HepG2 (cell line): ENCODE data around the gene NXN. TPM values are rescaled to one million over a fixed set of nuclear protein-coding genes. Genes with fewer than 3 reads are reported as not detected.

Experiments used
- ATAC-seq: fragments of 200-7000 bp; cut with Tn5 transposase; 3 replicates; pipeline ENCODE4 v1.9.1; 2020; ENCODE audit warnings: mild to moderate bottlenecking, moderate library complexity
- BruUV-seq: library from RNA; stranded (reverse); fragments of 400-500 nt; replicated peaks from 2 replicates; lab custom pipeline; 2021; lab: Mats Ljungman, UMichigan
- CTCF ChIA-PET: fragments of 300-600 bp; formaldehyde crosslinking; extraction: SDS; loops from one replicate; lab custom pipeline; 2021; ENCODE audit warnings: low total read pairs, inconsistent platforms, low intra/inter-chr PET ratio; lab: Yijun Ruan, JAX
- POLR2A ChIA-PET: fragments of 350-600 bp; sonication (Branson Sonifier 250); formaldehyde crosslinking; loops from one replicate; lab custom pipeline; 2020; ENCODE audit warnings: antibody characterized with exemption, inconsistent platforms; lab: Yijun Ruan, JAX
- DNase-seq: peaks from one replicate; pipeline ENCODE4 v3.0.0-alpha.2; 2015; ENCODE audit warnings: low spot score
- FAIRE-seq: peaks from 3 replicates; lab custom pipeline; 2011; peaks lifted over from hg19 to GRCh38; lab: Jason Lieb, UNC
- H2AFZ ChIP-seq: one replicate; pipeline ENCODE4 v1.6.1; 2011; ENCODE audit warnings: low read length, inconsistent platforms
- H3K27ac ChIP-seq: fragments of 300-600 bp; 3 replicates; pipeline ENCODE4 v1.8.0; 2011; ENCODE audit warnings: mixed run types, mild to moderate bottlenecking, mixed read lengths, low read length, inconsistent platforms; ENCODE audit not compliant: insufficient read depth; ENCODE audit errors: extremely low read length
- H3K27me3 ChIP-seq, 2 experiments: fragments of 200-600 bp in 1 of 2; 2 replicates in 1 of 2; 3 replicates in 1 of 2; pipeline versions ENCODE4 v1.6.0 to v1.8.0; 2011; ENCODE audit warnings: low read length in 2 of 2, mild to moderate bottlenecking in 2 of 2, moderate library complexity in 2 of 2, inconsistent platforms in 1 of 2; ENCODE audit not compliant: insufficient read depth in 2 of 2, control insufficient read depth in 1 of 2
- H3K36me3 ChIP-seq, 2 experiments: fragments of 200-600 bp in 1 of 2; replicated peaks in 1 of 2; 2 replicates in 1 of 2; 3 replicates in 1 of 2; pipeline versions ENCODE4 v1.5.1 to v1.8.0; 2011; ENCODE audit warnings: low read length in 2 of 2, inconsistent platforms in 1 of 2; ENCODE audit not compliant: insufficient read depth in 2 of 2, control insufficient read depth in 1 of 2
- H3K4me1 ChIP-seq: 2 replicates; pipeline ENCODE4 v1.5.1; 2012; ENCODE audit warnings: low read length, inconsistent platforms; ENCODE audit not compliant: insufficient read depth
- H3K4me2 ChIP-seq: 2 replicates; pipeline ENCODE4 v1.6.0; 2011; ENCODE audit warnings: low read depth, low read length, inconsistent platforms
- H3K4me3 ChIP-seq, 3 experiments: fragments of 200-600 bp in 1 of 3; sonication (generic), shearing (Covaris generic) in 1 of 3; replicated peaks in 1 of 3; 2 replicates each; pipeline ENCODE4 v1.5.1; 2011 to 2016; ENCODE audit warnings: low read length in 3 of 3, inconsistent platforms in 2 of 3, low read depth in 2 of 3, mild to moderate bottlenecking in 2 of 3, control low read depth in 1 of 3, mixed read lengths in 1 of 3; ENCODE audit not compliant: insufficient read depth in 1 of 3
- H3K79me2 ChIP-seq: one replicate; pipeline ENCODE4 v1.6.1; 2011; ENCODE audit warnings: low read length, inconsistent platforms; ENCODE audit not compliant: insufficient read depth
- H3K9ac ChIP-seq: 2 replicates; pipeline ENCODE4 v1.6.0; 2011; ENCODE audit warnings: mild to moderate bottlenecking, low read depth, low read length, inconsistent platforms; ENCODE audit not compliant: insufficient read depth
- H3K9me3 ChIP-seq: 2 replicates; pipeline ENCODE4 v1.5.1; 2012; ENCODE audit warnings: mild to moderate bottlenecking, low read length
- H4K20me1 ChIP-seq: 2 replicates; pipeline ENCODE4 v1.6.0; 2011; ENCODE audit warnings: inconsistent platforms, mild to moderate bottlenecking, low read length, moderate library complexity; ENCODE audit not compliant: insufficient read depth
- ERF ChIP-seq: IDR thresholded peaks from 2 replicates; pipeline ENCODE4 v1.6.1; 2018; ENCODE audit warnings: missing biosample characterization, missing genetic modification reagents
- KAT2B ChIP-seq: fragments of 150-350 bp; IDR thresholded peaks from 2 replicates; pipeline ENCODE4 v1.6.1; 2014; ENCODE audit warnings: low read depth, low read length, borderline replicate concordance
- MAFG ChIP-seq: sonication (generic); formaldehyde crosslinking; IDR thresholded peaks from 2 replicates; pipeline ENCODE4 v1.5.1; 2020; ENCODE audit warnings: mild to moderate bottlenecking, missing genetic modification reagents
- MEIS2 ChIP-seq: sonication (generic); formaldehyde crosslinking; IDR thresholded peaks from 2 replicates; pipeline ENCODE4 v1.9.0; 2021; ENCODE audit warnings: mild to moderate bottlenecking, missing genetic modification reagents
- PHB2 ChIP-seq: fragments of 450-650 bp; IDR thresholded peaks from 2 replicates; pipeline ENCODE4 v1.6.1; 2018; ENCODE audit not compliant: partially characterized antibody
- ZNF136 ChIP-seq: sonication (generic); formaldehyde crosslinking; IDR thresholded peaks from 2 replicates; pipeline ENCODE4 v1.8.1; 2022; ENCODE audit warnings: low read depth, mild to moderate bottlenecking, moderate library complexity, missing genetic modification reagents
- ZNF781 ChIP-seq: sonication (generic); formaldehyde crosslinking; IDR thresholded peaks from 2 replicates; pipeline ENCODE4 v1.5.1; 2020; ENCODE audit warnings: borderline replicate concordance, mild to moderate bottlenecking, missing genetic modification reagents; ENCODE audit errors: not compliant biosample characterization
- ZNF782 ChIP-seq: sonication (generic); formaldehyde crosslinking; IDR thresholded peaks from 2 replicates; pipeline ENCODE4 v1.4.0; 2020; ENCODE audit warnings: missing genetic modification reagents, mild to moderate bottlenecking, borderline replicate concordance
- WGBS: methylation state at CpG from one replicate; pipeline ENCODE4 v1.1.6; 2017; ENCODE audit warnings: low lambda C conversion rate; 5-methylcytosine and 5-hydroxymethylcytosine counted together
- in situ Hi-C: cut with HindIII; loops from 2 replicates; pipeline ENCODE4 v1.10.0; 2017; ENCODE audit warnings: low pct_unique_long_range_greater_than_20kb; ENCODE audit not compliant: extremely low pct_ligation_motif_present
- intact Hi-C: fragments of 100-400 bp; cut with micrococcal nuclease; formaldehyde crosslinking; loops from one replicate; pipeline ENCODE4 v1.10.0; 2022; ENCODE audit not compliant: unreplicated experiment
- polyA plus RNA-seq, 8 experiments: library from polyadenylated mRNA; depleted of rRNA in 3 of 8; stranded (reverse) in 7 of 8; unstranded in 1 of 8; fragments of >200 nt; fragmentation: Illumina TruSeq in 4 of 8; extraction: Trizol in 4 of 8; gene quantifications; 2 replicates each; pipeline versions ENCODE4 v1.2.1 to v1.2.3, GENCODE V29; 2011 to 2016; ENCODE audit warnings: low read depth in 4 of 8, missing spikeins in 1 of 8, mixed read lengths in 1 of 8; ENCODE audit not compliant: insufficient read depth in 1 of 8
- total RNA-seq, 5 experiments: library from RNA; depleted of rRNA; stranded (reverse); fragments of >200 nt; fragmentation: Illumina TruSeq; extraction: Trizol; gene quantifications; 2 replicates each; pipeline ENCODE4 v1.2.3, GENCODE V29; 2016; ENCODE audit warnings: low read depth in 1 of 5
- TF ChIP-seq, protein P1 (sequence below): sonication (generic); formaldehyde crosslinking; IDR thresholded peaks from 2 replicates; pipeline ENCODE4 v1.5.0; 2020; ENCODE audit warnings: mild to moderate bottlenecking, missing genetic modification reagents
- TF ChIP-seq, protein P2 (sequence below): sonication (generic); formaldehyde crosslinking; IDR thresholded peaks from 2 replicates; pipeline ENCODE4 v1.4.0; 2020; ENCODE audit warnings: missing genetic modification reagents, borderline replicate concordance
- TF ChIP-seq, protein P3 (sequence below): sonication (generic); formaldehyde crosslinking; IDR thresholded peaks from 2 replicates; pipeline ENCODE4 v1.5.1; 2020; ENCODE audit warnings: mild to moderate bottlenecking, missing genetic modification reagents

NXN gene
- total and polyA plus RNA-seq, 2 of the 13 experiments (the other 11 are each of a cell fraction or from before 2014, with no cell fraction given): 22.2 to 24.3 TPM

GRCh38 chr17:901964-902363 is 77.6 kb downstream of the NXN start (continued):
- TF ChIP-seq, protein P1, sequence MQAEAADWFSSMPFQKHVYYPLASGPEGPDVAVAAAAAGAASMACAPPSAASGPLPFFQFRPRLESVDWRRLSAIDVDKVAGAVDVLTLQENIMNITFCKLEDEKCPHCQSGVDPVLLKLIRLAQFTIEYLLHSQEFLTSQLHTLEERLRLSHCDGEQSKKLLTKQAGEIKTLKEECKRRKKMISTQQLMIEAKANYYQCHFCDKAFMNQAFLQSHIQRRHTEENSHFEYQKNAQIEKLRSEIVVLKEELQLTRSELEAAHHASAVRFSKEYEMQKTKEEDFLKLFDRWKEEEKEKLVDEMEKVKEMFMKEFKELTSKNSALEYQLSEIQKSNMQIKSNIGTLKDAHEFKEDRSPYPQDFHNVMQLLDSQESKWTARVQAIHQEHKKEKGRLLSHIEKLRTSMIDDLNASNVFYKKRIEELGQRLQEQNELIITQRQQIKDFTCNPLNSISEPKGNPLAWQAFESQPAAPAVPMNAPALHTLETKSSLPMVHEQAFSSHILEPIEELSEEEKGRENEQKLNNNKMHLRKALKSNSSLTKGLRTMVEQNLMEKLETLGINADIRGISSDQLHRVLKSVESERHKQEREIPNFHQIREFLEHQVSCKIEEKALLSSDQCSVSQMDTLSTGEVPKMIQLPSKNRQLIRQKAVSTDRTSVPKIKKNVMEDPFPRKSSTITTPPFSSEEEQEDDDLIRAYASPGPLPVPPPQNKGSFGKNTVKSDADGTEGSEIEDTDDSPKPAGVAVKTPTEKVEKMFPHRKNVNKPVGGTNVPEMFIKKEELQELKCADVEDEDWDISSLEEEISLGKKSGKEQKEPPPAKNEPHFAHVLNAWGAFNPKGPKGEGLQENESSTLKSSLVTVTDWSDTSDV: no peak
- no peak for TF ChIP-seq ZNF136
- TF ChIP-seq, all 625 proteins: peak for 0

- BruUV-seq: no TSS peak
- H3K27me3 ChIP-seq: no peaks in the 10 kb centered on the region
- FAIRE-seq: no peak
- no peak overlapping the region for H3K9ac ChIP-seq
- H3K9me3 ChIP-seq: no peaks in the 10 kb centered on the region
- ChIA-PET CTCF (no interaction called here), POLR2A (no interaction called here)
- H4K20me1 ChIP-seq: no peaks in the 10 kb centered on the region
- no peak overlapping the region for H3K27ac ChIP-seq
- H3K4me1 ChIP-seq: peaks cover 27% of the 10 kb centered on the region
- no peaks in the 10 kb centered on the region for H3K36me3 ChIP-seq
- H2AFZ ChIP-seq: no peak overlapping the region
- in situ Hi-C loops (no loop called here), intact Hi-C loops (no loop called here)
- H3K4me3 ChIP-seq: no peak overlapping the region
- 82% methylated on average over 18 of the region's 18 CpGs for WGBS
- no peak for ATAC-seq
- no peak for DNase-seq
- H3K79me2 ChIP-seq: peaks cover 2% of the 10 kb centered on the region
- H3K4me2 ChIP-seq: no peak overlapping the region
- TF ChIP-seq MEIS2 (no peak), ZNF781 (CRISPR knock-in tag) (no peak), ERF (CRISPR knock-in tag) (no peak), PHB2 (no peak), KAT2B (no peak), MAFG (CRISPR knock-in tag) (no peak), ZNF782 (CRISPR knock-in tag) (no peak)
- TF ChIP-seq, protein P2, sequence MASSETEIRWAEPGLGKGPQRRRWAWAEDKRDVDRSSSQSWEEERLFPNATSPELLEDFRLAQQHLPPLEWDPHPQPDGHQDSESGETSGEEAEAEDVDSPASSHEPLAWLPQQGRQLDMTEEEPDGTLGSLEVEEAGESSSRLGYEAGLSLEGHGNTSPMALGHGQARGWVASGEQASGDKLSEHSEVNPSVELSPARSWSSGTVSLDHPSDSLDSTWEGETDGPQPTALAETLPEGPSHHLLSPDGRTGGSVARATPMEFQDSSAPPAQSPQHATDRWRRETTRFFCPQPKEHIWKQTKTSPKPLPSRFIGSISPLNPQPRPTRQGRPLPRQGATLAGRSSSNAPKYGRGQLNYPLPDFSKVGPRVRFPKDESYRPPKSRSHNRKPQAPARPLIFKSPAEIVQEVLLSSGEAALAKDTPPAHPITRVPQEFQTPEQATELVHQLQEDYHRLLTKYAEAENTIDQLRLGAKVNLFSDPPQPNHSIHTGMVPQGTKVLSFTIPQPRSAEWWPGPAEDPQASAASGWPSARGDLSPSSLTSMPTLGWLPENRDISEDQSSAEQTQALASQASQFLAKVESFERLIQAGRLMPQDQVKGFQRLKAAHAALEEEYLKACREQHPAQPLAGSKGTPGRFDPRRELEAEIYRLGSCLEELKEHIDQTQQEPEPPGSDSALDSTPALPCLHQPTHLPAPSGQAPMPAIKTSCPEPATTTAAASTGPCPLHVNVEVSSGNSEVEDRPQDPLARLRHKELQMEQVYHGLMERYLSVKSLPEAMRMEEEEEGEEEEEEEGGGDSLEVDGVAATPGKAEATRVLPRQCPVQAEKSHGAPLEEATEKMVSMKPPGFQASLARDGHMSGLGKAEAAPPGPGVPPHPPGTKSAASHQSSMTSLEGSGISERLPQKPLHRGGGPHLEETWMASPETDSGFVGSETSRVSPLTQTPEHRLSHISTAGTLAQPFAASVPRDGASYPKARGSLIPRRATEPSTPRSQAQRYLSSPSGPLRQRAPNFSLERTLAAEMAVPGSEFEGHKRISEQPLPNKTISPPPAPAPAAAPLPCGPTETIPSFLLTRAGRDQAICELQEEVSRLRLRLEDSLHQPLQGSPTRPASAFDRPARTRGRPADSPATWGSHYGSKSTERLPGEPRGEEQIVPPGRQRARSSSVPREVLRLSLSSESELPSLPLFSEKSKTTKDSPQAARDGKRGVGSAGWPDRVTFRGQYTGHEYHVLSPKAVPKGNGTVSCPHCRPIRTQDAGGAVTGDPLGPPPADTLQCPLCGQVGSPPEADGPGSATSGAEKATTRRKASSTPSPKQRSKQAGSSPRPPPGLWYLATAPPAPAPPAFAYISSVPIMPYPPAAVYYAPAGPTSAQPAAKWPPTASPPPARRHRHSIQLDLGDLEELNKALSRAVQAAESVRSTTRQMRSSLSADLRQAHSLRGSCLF: no peak
- TF ChIP-seq, protein P3, sequence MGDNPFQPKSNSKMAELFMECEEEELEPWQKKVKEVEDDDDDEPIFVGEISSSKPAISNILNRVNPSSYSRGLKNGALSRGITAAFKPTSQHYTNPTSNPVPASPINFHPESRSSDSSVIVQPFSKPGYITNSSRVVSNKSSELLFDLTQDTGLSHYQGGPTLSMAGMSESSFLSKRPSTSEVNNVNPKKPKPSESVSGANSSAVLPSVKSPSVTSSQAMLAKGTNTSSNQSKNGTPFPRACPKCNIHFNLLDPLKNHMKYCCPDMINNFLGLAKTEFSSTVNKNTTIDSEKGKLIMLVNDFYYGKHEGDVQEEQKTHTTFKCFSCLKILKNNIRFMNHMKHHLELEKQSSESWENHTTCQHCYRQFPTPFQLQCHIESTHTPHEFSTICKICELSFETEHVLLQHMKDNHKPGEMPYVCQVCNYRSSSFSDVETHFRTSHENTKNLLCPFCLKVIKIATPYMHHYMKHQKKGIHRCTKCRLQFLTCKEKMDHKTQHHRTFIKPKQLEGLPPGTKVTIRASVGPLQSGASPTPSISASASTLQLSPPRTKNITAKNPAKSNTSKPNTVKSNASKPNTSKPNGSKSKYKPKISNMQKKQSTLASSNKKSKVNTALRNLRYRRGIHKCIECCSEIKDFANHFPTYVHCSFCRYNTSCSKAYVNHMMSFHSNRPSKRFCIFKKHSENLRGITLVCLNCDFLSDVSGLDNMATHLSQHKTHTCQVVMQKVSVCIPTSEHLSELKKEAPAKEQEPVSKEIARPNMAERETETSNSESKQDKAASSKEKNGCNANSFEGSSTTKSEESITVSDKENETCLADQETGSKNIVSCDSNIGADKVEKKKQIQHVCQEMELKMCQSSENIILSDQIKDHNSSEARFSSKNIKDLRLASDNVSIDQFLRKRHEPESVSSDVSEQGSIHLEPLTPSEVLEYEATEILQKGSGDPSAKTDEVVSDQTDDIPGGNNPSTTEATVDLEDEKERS (CRISPR knock-in tag): no peak
These were observed 78.2 kb downstream of the NXN start for GRCh38 chr17:901191-901950.
